Epithelial cell of prostate (primary cell): ENCODE measurements around the gene NECTIN2.
A peak's percentile ranks its signal among the peaks of the same experiment; 100 is the strongest.
"Not testable (repeated sequence)": the region's sequence is repeated elsewhere in the genome, so short reads cannot be mapped to it uniquely, and the experiment has no call there.

Source experiments
- DNase-seq: peaks from one replicate; pipeline ENCODE4 v3.0.0-alpha.2; 2011; ENCODE audit warnings: low read depth, low spot score
- H3K27ac ChIP-seq: fragments of 450-650 bp; 2 replicates; pipeline ENCODE4 v1.5.1; 2017; ENCODE audit warnings: mild to moderate bottlenecking

The NECTIN2 gene

GRCh38 chr19:44816301-44816700, 29.8 kb upstream of the NECTIN2 start:
- no peak overlapping the region for H3K27ac ChIP-seq
- DNase-seq, result no peak

GRCh38 chr19:44817725-44818465, 28.2 kb upstream of the NECTIN2 start:
- no peak for DNase-seq

GRCh38 chr19:44818466-44819031, 27.5 kb upstream of the NECTIN2 start:
- no peak overlapping the region for H3K27ac ChIP-seq
- DNase-seq, result no peak

More at GRCh38 chr19:44817725-44818465, 28.2 kb upstream of the NECTIN2 start:
- H3K27ac ChIP-seq, result no peak overlapping the region

- DNase-seq, result no peak
- H3K27ac ChIP-seq, result no peak overlapping the region
These were observed 26.8 kb upstream of the NECTIN2 start for GRCh38 chr19:44819246-44819832.

- no peak overlapping the region for H3K27ac ChIP-seq
- DNase-seq, result no peak
These were observed 25.2 kb upstream of the NECTIN2 start for GRCh38 chr19:44820648-44821609.

- no peak overlapping the region for H3K27ac ChIP-seq
- no peak for DNase-seq
These were observed 23.9 kb upstream of the NECTIN2 start for GRCh38 chr19:44822177-44822576.

GRCh38 chr19:44822670-44823372, 23.3 kb upstream of the NECTIN2 start:
- no peak overlapping the region for H3K27ac ChIP-seq
- DNase-seq, result no peak

- H3K27ac ChIP-seq, result no peak overlapping the region
- no peak for DNase-seq
These were observed 22.8 kb upstream of the NECTIN2 start for GRCh38 chr19:44823373-44823698.

- DNase-seq, result no peak
These were observed 21.3 kb upstream of the NECTIN2 start for GRCh38 chr19:44824761-44825160.

GRCh38 chr19:44832875-44833274, 13.2 kb upstream of the NECTIN2 start:
- DNase-seq, H3K27ac ChIP-seq: not testable (repeated sequence)

More at GRCh38 chr19:44824761-44825160, 21.3 kb upstream of the NECTIN2 start:
- no peak overlapping the region for H3K27ac ChIP-seq

- DNase-seq, H3K27ac ChIP-seq: not testable (repeated sequence)
These were observed 11.7 kb upstream of the NECTIN2 start for GRCh38 chr19:44834399-44834798.

GRCh38 chr19:44839276-44839675, 6.8 kb upstream of the NECTIN2 start:
- no peak overlapping the region for H3K27ac ChIP-seq
- no peak for DNase-seq

- DNase-seq, result no peak
These were observed 5.3 kb upstream of the NECTIN2 start for GRCh38 chr19:44840811-44841210.

GRCh38 chr19:44841231-44841630, 4.9 kb upstream of the NECTIN2 start:
- H3K27ac ChIP-seq, result no peak overlapping the region
- DNase-seq, result no peak

More at GRCh38 chr19:44840811-44841210, 5.3 kb upstream of the NECTIN2 start:
- H3K27ac ChIP-seq, result no peak overlapping the region

- peak overlapping the region; percentile 78 for H3K27ac ChIP-seq
These were observed 848 bp upstream of the NECTIN2 start for GRCh38 chr19:44845286-44845611.

GRCh38 chr19:44846455-44847143, 502 bp downstream of the NECTIN2 start:
- DNase-seq, result no peak
- peak overlapping the region; percentile 78 for H3K27ac ChIP-seq

More at GRCh38 chr19:44845286-44845611, 848 bp upstream of the NECTIN2 start:
- no peak for DNase-seq

GRCh38 chr19:44847144-44848035, 1.3 kb downstream of the NECTIN2 start:
- DNase-seq, result no peak
- H3K27ac ChIP-seq, result peak overlapping the region; percentile 78

GRCh38 chr19:44848036-44848811, 2.1 kb downstream of the NECTIN2 start:
- peak overlapping the region; percentile 78 for H3K27ac ChIP-seq
- DNase-seq, result no peak
